Testis (tissue), 2 donors: Measurements from ENCODE around the gene ADRA1B.

ENCODE experiments used
- POLR2A ChIP-seq: fragments of 450-650 bp; IDR thresholded peaks from one replicate; pipeline ENCODE4 v1.6.1; 2017; ENCODE audit warnings: antibody characterized with exemption, mild to moderate bottlenecking, moderate library complexity
- TF ChIP-seq, protein P1 (sequence below), 3 experiments: fragments of 450-650 bp in 2 of 3; fragments of 200-600 bp in 1 of 3; sonication (generic) in 1 of 3; IDR thresholded peaks; one replicate each; pipeline ENCODE4 v1.5.1; 2016 to 2019; ENCODE audit warnings: antibody characterized with exemption in 3 of 3, mild to moderate bottlenecking in 2 of 3, moderate library complexity in 1 of 3

- TF ChIP-seq POLR2A, result no peak
- TF ChIP-seq, protein P1, sequence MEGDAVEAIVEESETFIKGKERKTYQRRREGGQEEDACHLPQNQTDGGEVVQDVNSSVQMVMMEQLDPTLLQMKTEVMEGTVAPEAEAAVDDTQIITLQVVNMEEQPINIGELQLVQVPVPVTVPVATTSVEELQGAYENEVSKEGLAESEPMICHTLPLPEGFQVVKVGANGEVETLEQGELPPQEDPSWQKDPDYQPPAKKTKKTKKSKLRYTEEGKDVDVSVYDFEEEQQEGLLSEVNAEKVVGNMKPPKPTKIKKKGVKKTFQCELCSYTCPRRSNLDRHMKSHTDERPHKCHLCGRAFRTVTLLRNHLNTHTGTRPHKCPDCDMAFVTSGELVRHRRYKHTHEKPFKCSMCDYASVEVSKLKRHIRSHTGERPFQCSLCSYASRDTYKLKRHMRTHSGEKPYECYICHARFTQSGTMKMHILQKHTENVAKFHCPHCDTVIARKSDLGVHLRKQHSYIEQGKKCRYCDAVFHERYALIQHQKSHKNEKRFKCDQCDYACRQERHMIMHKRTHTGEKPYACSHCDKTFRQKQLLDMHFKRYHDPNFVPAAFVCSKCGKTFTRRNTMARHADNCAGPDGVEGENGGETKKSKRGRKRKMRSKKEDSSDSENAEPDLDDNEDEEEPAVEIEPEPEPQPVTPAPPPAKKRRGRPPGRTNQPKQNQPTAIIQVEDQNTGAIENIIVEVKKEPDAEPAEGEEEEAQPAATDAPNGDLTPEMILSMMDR (IDR thresholded peaks at IDR 0.05), result no peak
Observed at GRCh38 chr5:159887050-159887449, 29.2 kb upstream of the ADRA1B start.
